SK-MEL-5 (cell line): ENCODE results near the gene NR4A1. TPM values are rescaled to one million over a fixed set of nuclear protein-coding genes. Genes with fewer than 3 reads are reported as not detected.

Experiments used
- DNase-seq: peaks from one replicate; pipeline ENCODE4 v3.0.0-alpha.2; 2016; ENCODE audit warnings: low read depth, low spot score
- in situ Hi-C: cut with HindIII; loops from 2 replicates; pipeline ENCODE4 v1.10.0; 2016; ENCODE audit warnings: low sequenced_read_pairs, high pct_unique_total_duplicates, low pct_unique_long_range_greater_than_20kb
- total RNA-seq: library from RNA; depleted of rRNA; stranded (reverse); fragments of >200 nt; shearing (Covaris generic); gene quantifications from 2 replicates; pipeline ENCODE4 v1.2.3, GENCODE V29; 2014

NR4A1 gene
- total RNA-seq, 1 experiment from 2014 or later, result 33.5 TPM

GRCh38 chr12:52014567-52015530, 36.4 kb upstream of the NR4A1 start:
- in situ Hi-C loops, result no loop called here
- no peak for DNase-seq

- in situ Hi-C loops, result no loop called here
- DNase-seq, result no peak
Observed at GRCh38 chr12:52015532-52016041, 35.7 kb upstream of the NR4A1 start.

- DNase-seq, result no peak
- in situ Hi-C loops, result no loop called here
Observed at GRCh38 chr12:52018433-52019112, 32.7 kb upstream of the NR4A1 start.

GRCh38 chr12:52019113-52019770, 32.0 kb upstream of the NR4A1 start:
- in situ Hi-C loops, result no loop called here
- DNase-seq, result no peak

- in situ Hi-C loops, result no loop called here
Observed at GRCh38 chr12:52020539-52021336, 30.5 kb upstream of the NR4A1 start.

GRCh38 chr12:52022841-52023181, 28.4 kb upstream of the NR4A1 start:
- in situ Hi-C loops, result no loop called here
- peak; percentile 25 for DNase-seq

More at GRCh38 chr12:52020539-52021336, 30.5 kb upstream of the NR4A1 start:
- DNase-seq, result peak; percentile 80

GRCh38 chr12:52023182-52023975, 27.9 kb upstream of the NR4A1 start:
- in situ Hi-C loops, result no loop called here
- DNase-seq, result peak; percentile 70

- no peak for DNase-seq
Observed at GRCh38 chr12:52023976-52024688, 27.1 kb upstream of the NR4A1 start.

GRCh38 chr12:52024845-52025230, 26.4 kb upstream of the NR4A1 start:
- peak; percentile 61 for DNase-seq
- in situ Hi-C loops, result no loop called here

More at GRCh38 chr12:52023976-52024688, 27.1 kb upstream of the NR4A1 start:
- in situ Hi-C loops, result no loop called here

- no peak for DNase-seq
- in situ Hi-C loops, result no loop called here
Observed at GRCh38 chr12:52026263-52026662, 25.0 kb upstream of the NR4A1 start.

GRCh38 chr12:52027085-52027843, 24.0 kb upstream of the NR4A1 start:
- in situ Hi-C loops, result no loop called here
- peak; percentile 22 for DNase-seq

- in situ Hi-C loops, result no loop called here
- peak; percentile 42 for DNase-seq
Observed at GRCh38 chr12:52029685-52030084, 21.6 kb upstream of the NR4A1 start.

- DNase-seq, result no peak
- in situ Hi-C loops, result no loop called here
Observed at GRCh38 chr12:52032446-52032803, 18.8 kb upstream of the NR4A1 start.

GRCh38 chr12:52032804-52033445, 18.3 kb upstream of the NR4A1 start:
- in situ Hi-C loops, result no loop called here

More at GRCh38 chr12:52032804-52033445, 18.3 kb upstream of the NR4A1 start:
- peak; percentile 37 for DNase-seq
